Fibroblast of lung (primary cell): Measurements from ENCODE around the gene CACFD1. TPM values are rescaled to one million over a fixed set of nuclear protein-coding genes. Genes with fewer than 3 reads are reported as not detected.

ENCODE experiments used
- DNase-seq, 2 donors: peaks; one replicate each; pipeline versions ENCODE4 v3.0.0 to v3.0.0-alpha.2; 2010; ENCODE audit warnings: low read depth in 2 of 2
- H2AFZ ChIP-seq: 2 replicates; pipeline ENCODE4 v1.5.1; 2012; ENCODE audit warnings: low read length, control low read depth, inconsistent platforms
- H3K27ac ChIP-seq: 2 replicates; pipeline ENCODE4 v1.5.1; 2011; ENCODE audit warnings: low read length, control low read depth; ENCODE audit not compliant: insufficient read depth
- H3K27me3 ChIP-seq: 2 replicates; pipeline ENCODE4 v1.5.1; 2011; ENCODE audit warnings: mild to moderate bottlenecking, low read length; ENCODE audit not compliant: control insufficient read depth, insufficient read depth
- H3K36me3 ChIP-seq: 2 replicates; pipeline ENCODE4 v1.5.1; 2011; ENCODE audit warnings: low read length; ENCODE audit not compliant: control insufficient read depth, insufficient read depth
- H3K4me1 ChIP-seq: 2 replicates; pipeline ENCODE4 v1.5.1; 2011; ENCODE audit warnings: low read length; ENCODE audit not compliant: control insufficient read depth, insufficient read depth; ENCODE audit errors: extremely low read depth
- H3K4me2 ChIP-seq: 2 replicates; pipeline ENCODE4 v1.5.1; 2011; ENCODE audit warnings: low read length, control low read depth; ENCODE audit not compliant: insufficient read depth; ENCODE audit errors: extremely low read depth
- H3K4me3 ChIP-seq, 4 experiments: fragments of 200-600 bp in 1 of 4; sonication (generic) in 1 of 4; replicated peaks in 1 of 4; 2 replicates each; pipeline ENCODE4 v1.5.1; 2011 to 2016; ENCODE audit warnings: low read length in 4 of 4, low read depth in 3 of 4, mild to moderate bottlenecking in 3 of 4, control low read depth in 2 of 4, inconsistent platforms in 1 of 4, mixed read lengths in 1 of 4; ENCODE audit not compliant: insufficient read depth in 1 of 4; ENCODE audit errors: control extremely low read depth in 1 of 4
- H3K79me2 ChIP-seq: 2 replicates; pipeline ENCODE4 v1.5.1; 2012; ENCODE audit warnings: mild to moderate bottlenecking, low read length, inconsistent platforms; ENCODE audit not compliant: control insufficient read depth, insufficient read depth
- H3K9ac ChIP-seq: 2 replicates; pipeline ENCODE4 v1.5.1; 2011; ENCODE audit warnings: mild to moderate bottlenecking, low read length, control low read depth; ENCODE audit not compliant: insufficient read depth
- H3K9me3 ChIP-seq: 2 replicates; pipeline ENCODE4 v1.5.1; 2012; ENCODE audit warnings: low read depth, low read length; ENCODE audit not compliant: control insufficient read depth, insufficient read depth
- H4K20me1 ChIP-seq: 2 replicates; pipeline ENCODE4 v1.5.1; 2011; ENCODE audit warnings: low read length; ENCODE audit not compliant: control insufficient read depth, insufficient read depth; ENCODE audit errors: extremely low read depth
- EZH2 ChIP-seq: IDR thresholded peaks from 2 replicates; pipeline ENCODE4 v1.5.1; 2012; ENCODE audit warnings: low read length, control low read depth, mild to moderate bottlenecking; ENCODE audit errors: missing control alignments
- polyA plus RNA-seq, 2 donors: library from polyadenylated mRNA; depleted of rRNA in 1 of 2; stranded (reverse) in 1 of 2; unstranded in 1 of 2; fragments of >200 nt; gene quantifications; 2 replicates each; pipeline ENCODE4 v1.2.1, GENCODE V29; 2011 to 2012; ENCODE audit warnings: missing spikeins in 1 of 2
- total RNA-seq: library from RNA; depleted of rRNA; stranded (reverse); fragments of >200 nt; gene quantifications from 2 replicates; pipeline ENCODE4 v1.2.1, GENCODE V29; 2014
- TF ChIP-seq, protein P1 (sequence below), 2 donors: IDR thresholded peaks in 1 of 2; conservative IDR thresholded peaks in 1 of 2; 1 replicate in 1 of 2; 2 replicates in 1 of 2; pipeline ENCODE4 v1.5.1; 2011 to 2012; ENCODE audit warnings: low read length in 2 of 2, control low read depth in 1 of 2, inconsistent platforms in 1 of 2, low read depth in 1 of 2, mild to moderate bottlenecking in 1 of 2

The CACFD1 gene
- total and polyA plus RNA-seq, 2 donors (not counting 1 experiment from before 2014, with no cell fraction given), result 4.7 to 9.1 TPM

DNA sequence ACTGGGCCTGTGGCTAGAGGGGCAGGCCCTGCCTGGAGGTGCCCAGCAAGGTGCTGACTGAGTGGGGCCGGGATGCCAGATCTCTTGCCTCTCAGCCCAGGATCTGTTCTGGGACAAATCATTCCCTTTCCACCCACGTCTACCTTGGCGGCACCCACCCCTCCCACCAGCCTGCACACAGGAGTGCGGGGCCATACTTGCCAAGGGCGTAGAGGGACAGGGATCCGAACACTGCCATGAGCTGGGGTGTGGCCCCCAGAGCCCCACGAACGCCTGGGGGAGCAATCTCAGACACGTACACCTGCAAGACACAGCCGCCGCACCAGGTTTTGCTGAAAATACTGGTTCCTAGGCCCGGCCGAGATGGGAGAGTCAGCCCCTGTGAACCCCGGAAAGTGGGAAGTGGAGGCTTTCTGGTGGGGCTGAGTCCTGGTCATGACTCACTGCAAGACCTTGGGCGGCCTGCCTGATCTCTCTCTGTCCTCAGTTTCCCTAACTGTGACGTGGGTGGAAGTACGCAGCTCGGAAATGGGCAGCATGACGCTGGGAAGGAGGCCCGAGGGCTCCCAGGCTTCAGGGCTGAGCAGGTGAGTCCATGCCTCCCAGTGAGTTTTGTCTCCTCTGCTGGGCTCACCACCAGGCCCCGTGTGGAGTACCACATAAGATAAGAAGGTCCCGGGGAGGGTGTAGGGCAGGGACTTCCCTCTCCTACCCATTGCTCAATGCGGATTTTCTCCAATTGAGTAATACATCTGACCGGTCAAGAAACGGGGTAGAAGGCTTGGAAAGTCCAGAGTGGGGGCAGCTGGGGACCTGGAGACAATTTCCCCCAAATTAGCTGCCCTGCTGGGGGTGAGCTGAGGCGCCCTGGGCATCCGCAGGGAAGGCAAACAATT lies 16.5 kb downstream of the CACFD1 start:
- no peak overlapping the region for H2AFZ ChIP-seq
- H3K27ac ChIP-seq, result no peak overlapping the region
- H3K79me2 ChIP-seq, result no peaks in the 10 kb centered on the region
- peak in 1 of 2 donors; percentile 8 for DNase-seq
- H4K20me1 ChIP-seq, result no peaks in the 10 kb centered on the region
- H3K9ac ChIP-seq, result no peak overlapping the region
- H3K9me3 ChIP-seq, result no peaks in the 10 kb centered on the region
- no peak for TF ChIP-seq EZH2
- TF ChIP-seq, protein P1, sequence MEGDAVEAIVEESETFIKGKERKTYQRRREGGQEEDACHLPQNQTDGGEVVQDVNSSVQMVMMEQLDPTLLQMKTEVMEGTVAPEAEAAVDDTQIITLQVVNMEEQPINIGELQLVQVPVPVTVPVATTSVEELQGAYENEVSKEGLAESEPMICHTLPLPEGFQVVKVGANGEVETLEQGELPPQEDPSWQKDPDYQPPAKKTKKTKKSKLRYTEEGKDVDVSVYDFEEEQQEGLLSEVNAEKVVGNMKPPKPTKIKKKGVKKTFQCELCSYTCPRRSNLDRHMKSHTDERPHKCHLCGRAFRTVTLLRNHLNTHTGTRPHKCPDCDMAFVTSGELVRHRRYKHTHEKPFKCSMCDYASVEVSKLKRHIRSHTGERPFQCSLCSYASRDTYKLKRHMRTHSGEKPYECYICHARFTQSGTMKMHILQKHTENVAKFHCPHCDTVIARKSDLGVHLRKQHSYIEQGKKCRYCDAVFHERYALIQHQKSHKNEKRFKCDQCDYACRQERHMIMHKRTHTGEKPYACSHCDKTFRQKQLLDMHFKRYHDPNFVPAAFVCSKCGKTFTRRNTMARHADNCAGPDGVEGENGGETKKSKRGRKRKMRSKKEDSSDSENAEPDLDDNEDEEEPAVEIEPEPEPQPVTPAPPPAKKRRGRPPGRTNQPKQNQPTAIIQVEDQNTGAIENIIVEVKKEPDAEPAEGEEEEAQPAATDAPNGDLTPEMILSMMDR (conservative IDR thresholded peaks at IDR 0.05 in 1 of 2, IDR thresholded peaks at IDR 0.05 in 1 of 2; ENCODE audit: low read depth in 1 of 2, low read length in 2 of 2), result no peak
- H3K36me3 ChIP-seq, result peaks cover 14% of the 10 kb centered on the region
- H3K4me3 ChIP-seq, result no peak overlapping the region
- H3K4me1 ChIP-seq, result no peaks in the 10 kb centered on the region
- no peak overlapping the region for H3K4me2 ChIP-seq
- H3K27me3 ChIP-seq, result no peaks in the 10 kb centered on the region

DNA sequence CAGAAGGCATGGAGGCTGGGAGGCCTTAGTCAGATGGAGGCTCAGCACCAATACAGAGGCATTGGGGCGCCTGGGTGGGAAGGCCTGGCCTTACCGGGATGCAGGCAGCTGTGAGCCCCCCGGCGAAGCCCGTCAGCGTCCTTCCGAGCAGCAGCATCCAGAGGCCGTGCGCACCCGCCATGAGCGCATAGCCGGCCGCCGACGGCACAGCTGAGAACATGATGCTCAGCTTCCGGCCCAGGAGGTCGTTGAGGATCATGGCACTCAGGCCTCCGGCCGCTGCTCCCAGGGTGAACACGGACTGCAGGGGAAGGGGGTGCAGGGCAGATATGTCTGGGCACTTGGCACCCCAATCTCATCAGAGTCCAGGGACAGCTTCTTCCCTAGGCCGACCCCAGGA lies 17.2 kb downstream of the CACFD1 start:
- DNase-seq, result no peak
- H2AFZ ChIP-seq, result no peak overlapping the region
- H3K4me1 ChIP-seq, result no peaks in the 10 kb centered on the region
- no peak for TF ChIP-seq EZH2
- TF ChIP-seq, protein P1 (conservative IDR thresholded peaks at IDR 0.05 in 1 of 2, IDR thresholded peaks at IDR 0.05 in 1 of 2; ENCODE audit: low read depth in 1 of 2, low read length in 2 of 2), result no peak
- H3K4me2 ChIP-seq, result no peak overlapping the region
- H3K79me2 ChIP-seq, result no peaks in the 10 kb centered on the region
- H3K9me3 ChIP-seq, result no peaks in the 10 kb centered on the region
- no peaks in the 10 kb centered on the region for H3K27me3 ChIP-seq
- H3K4me3 ChIP-seq, result no peak overlapping the region
- peaks cover 14% of the 10 kb centered on the region for H3K36me3 ChIP-seq
- H4K20me1 ChIP-seq, result no peaks in the 10 kb centered on the region
- no peak overlapping the region for H3K27ac ChIP-seq
- H3K9ac ChIP-seq, result no peak overlapping the region

DNA sequence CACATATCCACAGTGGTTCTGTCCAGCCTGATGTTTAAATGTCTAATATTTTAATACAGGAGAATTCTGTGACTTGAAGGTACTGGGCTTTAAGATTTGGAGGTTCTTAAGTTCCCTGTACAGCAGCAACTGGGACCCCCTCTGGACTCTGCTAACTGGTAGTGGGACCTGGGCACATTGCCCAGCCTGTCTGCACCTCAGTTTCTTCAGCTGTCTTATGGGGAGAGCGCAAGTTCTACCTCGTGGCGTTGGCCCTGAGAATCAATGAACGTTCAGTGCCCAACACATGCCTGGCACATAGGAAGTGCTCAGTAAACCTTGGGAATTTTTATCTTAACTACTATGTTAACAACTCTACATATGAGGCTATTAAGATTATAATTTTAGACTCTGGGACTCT lies 17.7 kb downstream of the CACFD1 start:
- Histone ChIP-seq H4K20me1 (no peaks in the 10 kb centered on the region), H3K9ac (no peak overlapping the region), H3K4me3 (peak overlapping the region in 1 of 4 experiments; percentile 64), H3K36me3 (peaks cover 14% of the 10 kb centered on the region), H3K4me2 (no peak overlapping the region), H3K27ac (no peak overlapping the region), H2AFZ (no peak overlapping the region), H3K4me1 (no peaks in the 10 kb centered on the region), H3K79me2 (no peaks in the 10 kb centered on the region), H3K27me3 (no peaks in the 10 kb centered on the region), H3K9me3 (no peaks in the 10 kb centered on the region)
- TF ChIP-seq EZH2, result no peak
- TF ChIP-seq, protein P1 (conservative IDR thresholded peaks at IDR 0.05 in 1 of 2, IDR thresholded peaks at IDR 0.05 in 1 of 2; ENCODE audit: low read depth in 1 of 2, low read length in 2 of 2), result no peak
- DNase-seq, result no peak
